Neural cell (in vitro differentiated cells): Measurements from ENCODE around the gene OVOL1. TPM values are rescaled to one million over a fixed set of nuclear protein-coding genes. Genes with fewer than 3 reads are reported as not detected.

Experiments
- H2AFZ ChIP-seq: fragments of 200-600, 300-800 bp; sonication (generic), shearing (Covaris generic); 2 replicates; pipeline ENCODE4 v1.6.0; 2014; ENCODE audit warnings: low read depth, mild to moderate bottlenecking, antibody characterized with exemption, low read length, moderate library complexity
- H3F3A ChIP-seq: fragments of 200-600 bp; shearing (Covaris generic); 2 replicates; pipeline ENCODE4 v1.6.1; 2016; ENCODE audit warnings: mild to moderate bottlenecking, moderate library complexity, mixed read lengths, antibody characterized with exemption, low read length; ENCODE audit not compliant: insufficient read depth, poor library complexity, severe bottlenecking
- H3K27ac ChIP-seq: fragments of 200-600, 300-800 bp; sonication (generic), shearing (Covaris generic); 2 replicates; pipeline ENCODE4 v1.5.1; 2014; ENCODE audit warnings: mild to moderate bottlenecking, low read length, moderate library complexity
- H3K27me3 ChIP-seq: fragments of 300-800, 200-600 bp; sonication (generic), shearing (Covaris generic); 2 replicates; pipeline ENCODE4 v1.6.0; 2014; ENCODE audit warnings: mild to moderate bottlenecking, low read depth, low read length, moderate library complexity; ENCODE audit not compliant: insufficient read depth
- H3K36me3 ChIP-seq: fragments of 300-800, 200-600 bp; sonication (generic), shearing (Covaris generic); 2 replicates; pipeline ENCODE4 v1.5.1; 2014; ENCODE audit warnings: mild to moderate bottlenecking, antibody characterized with exemption, low read length, moderate library complexity; ENCODE audit not compliant: insufficient read depth
- H3K4me2 ChIP-seq: fragments of 300-800, 200-600 bp; sonication (generic), shearing (Covaris generic); 2 replicates; pipeline ENCODE4 v1.6.0; 2014; ENCODE audit warnings: mild to moderate bottlenecking, low read length
- H3K4me3 ChIP-seq: fragments of 300-800, 200-600 bp; sonication (generic), shearing (Covaris generic); 2 replicates; pipeline ENCODE4 v1.5.1; 2014; ENCODE audit warnings: mild to moderate bottlenecking, low read length, moderate library complexity
- H3K79me2 ChIP-seq: fragments of 200-600 bp; shearing (Covaris generic); replicated peaks from 2 replicates; pipeline ENCODE4 v1.6.0; 2014; ENCODE audit warnings: mild to moderate bottlenecking, low read length, moderate library complexity; ENCODE audit not compliant: insufficient read depth
- H3K9ac ChIP-seq: fragments of 300-800, 200-600 bp; sonication (generic), shearing (Covaris generic); 2 replicates; pipeline ENCODE4 v1.6.1; 2016; ENCODE audit warnings: mild to moderate bottlenecking, low read length, mixed read lengths
- H3K9me2 ChIP-seq: fragments of 200-600 bp; shearing (Covaris generic); 2 replicates; pipeline ENCODE4 v1.6.1; 2016; ENCODE audit warnings: mild to moderate bottlenecking, low read length, mixed read lengths; ENCODE audit not compliant: insufficient read depth
- H3K9me3 ChIP-seq: fragments of 200-600, 300-800 bp; sonication (generic), shearing (Covaris generic); 2 replicates; pipeline ENCODE4 v1.6.1; 2016; ENCODE audit warnings: mild to moderate bottlenecking, mixed run types, low read length, moderate library complexity, mixed read lengths
- H4K20me1 ChIP-seq: fragments of 200-600 bp; shearing (Covaris generic); 2 replicates; pipeline ENCODE4 v1.6.1; 2016; ENCODE audit warnings: mild to moderate bottlenecking, mixed run types; ENCODE audit not compliant: insufficient read depth
- CTCF ChIP-seq: fragments of 450-650 bp; IDR thresholded peaks from 2 replicates; pipeline ENCODE4 v1.5.1; 2014; ENCODE audit warnings: antibody characterized with exemption, mild to moderate bottlenecking, moderate library complexity; ENCODE audit not compliant: poor library complexity, severe bottlenecking
- EP300 ChIP-seq: fragments of 450-650 bp; conservative IDR thresholded peaks from 2 replicates; pipeline ENCODE4 v1.6.1; 2014; ENCODE audit warnings: antibody characterized with exemption, mild to moderate bottlenecking, moderate library complexity; ENCODE audit not compliant: poor library complexity, severe bottlenecking
- EZH2 ChIP-seq: fragments of 200-600, 300-800 bp; shearing (Covaris generic), sonication (generic); IDR thresholded peaks from 2 replicates; pipeline ENCODE4 v1.6.1; 2014; ENCODE audit warnings: antibody characterized with exemption, low read length, borderline replicate concordance, mild to moderate bottlenecking; ENCODE audit not compliant: insufficient read depth, poor library complexity, severe bottlenecking
- MXI1 ChIP-seq: fragments of 450-650 bp; conservative IDR thresholded peaks from 2 replicates; pipeline ENCODE4 v1.6.1; 2014; ENCODE audit warnings: antibody characterized with exemption, mild to moderate bottlenecking; ENCODE audit not compliant: poor library complexity, severe bottlenecking
- POLR2AphosphoS5 ChIP-seq: IDR thresholded peaks from 2 replicates; pipeline ENCODE4 v1.6.1; 2012
- RAD21 ChIP-seq: fragments of 450-650 bp; conservative IDR thresholded peaks from 2 replicates; pipeline ENCODE4 v1.6.1; 2014; ENCODE audit warnings: antibody characterized with exemption, mild to moderate bottlenecking, moderate library complexity
- REST ChIP-seq: IDR thresholded peaks from 2 replicates; pipeline ENCODE4 v1.6.1; 2012; ENCODE audit warnings: borderline replicate concordance
- SMC3 ChIP-seq: fragments of 450-650 bp; conservative IDR thresholded peaks from 2 replicates; pipeline ENCODE4 v1.6.1; 2014; ENCODE audit warnings: antibody characterized with exemption, mild to moderate bottlenecking, moderate library complexity; ENCODE audit not compliant: poor library complexity
- TAF1 ChIP-seq: IDR thresholded peaks from 2 replicates; pipeline ENCODE4 v1.6.1; 2012; ENCODE audit warnings: low read depth
- polyA plus RNA-seq: library from polyadenylated mRNA; depleted of rRNA; stranded (reverse); fragments of >200 nt; gene quantifications from 2 replicates; pipeline ENCODE4 v1.2.3, GENCODE V29; 2014

Gene OVOL1
- polyA plus RNA-seq, 1 donor from 2014 or later: not detected

DNA sequence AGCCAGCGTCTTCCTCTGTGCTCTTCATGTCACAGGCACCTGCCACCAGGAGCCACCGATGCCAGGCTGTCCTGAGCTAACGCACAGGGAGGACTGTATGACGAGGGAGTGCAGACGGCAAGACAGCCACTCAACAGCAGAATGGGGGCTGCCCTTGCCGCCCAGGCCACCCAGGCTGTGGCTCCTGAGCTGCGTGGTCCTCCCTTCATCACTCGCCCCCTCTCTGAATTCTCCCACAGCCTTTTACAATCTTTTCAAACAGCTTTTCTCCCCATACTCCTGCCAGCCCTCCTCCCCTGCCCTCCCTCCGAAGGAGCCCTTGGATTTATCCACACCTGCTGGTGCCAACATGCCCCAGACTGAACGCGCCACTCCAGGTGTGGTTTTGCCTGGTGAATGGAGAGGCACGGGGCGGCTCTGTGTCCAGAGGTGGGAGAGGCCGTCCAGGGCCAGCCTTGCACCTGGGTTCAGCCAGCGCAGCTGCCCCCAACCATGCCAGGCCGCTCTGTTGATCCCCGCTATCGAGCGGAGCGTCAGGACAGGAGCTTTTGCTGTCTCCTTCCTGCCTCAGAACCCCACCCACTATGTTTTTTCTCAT is 22.0 kb downstream of the OVOL1 start:
- Histone ChIP-seq H3K4me2 (no peak overlapping the region), H3F3A (no peaks in the 10 kb centered on the region), H3K9ac (no peak overlapping the region), H4K20me1 (no peaks in the 10 kb centered on the region), H3K4me3 (no peak overlapping the region), H3K9me2 (no peaks in the 10 kb centered on the region), H3K27me3 (no peaks in the 10 kb centered on the region), H3K79me2 (no peaks in the 10 kb centered on the region), H2AFZ (no peak overlapping the region), H3K36me3 (no peaks in the 10 kb centered on the region), H3K27ac (no peak overlapping the region), H3K9me3 (no peaks in the 10 kb centered on the region)
- TF ChIP-seq EZH2 (no peak), POLR2AphosphoS5 (no peak), REST (no peak), CTCF (no peak), MXI1 (no peak), RAD21 (no peak), SMC3 (no peak), TAF1 (no peak)

DNA sequence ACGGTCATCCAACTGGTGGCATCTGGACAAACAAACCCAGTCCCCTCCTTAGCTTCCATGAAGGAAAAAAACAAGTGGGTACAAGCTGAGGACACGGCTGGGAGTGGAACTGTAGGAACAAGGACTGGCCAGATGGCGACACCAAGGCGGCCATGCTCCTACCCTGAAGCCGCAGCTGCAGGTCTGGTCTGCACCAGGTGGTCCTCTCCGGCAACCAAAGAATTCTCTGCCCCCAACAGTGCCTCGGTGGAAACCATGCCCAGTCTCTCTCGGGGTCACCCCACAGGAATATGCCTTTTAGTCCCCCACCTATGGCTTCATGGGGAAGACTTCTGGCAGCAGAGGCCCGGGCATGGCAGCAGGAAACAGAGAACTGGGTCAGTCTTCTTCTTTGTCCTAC is 22.6 kb downstream of the OVOL1 start:
- Histone ChIP-seq H3K36me3 (no peaks in the 10 kb centered on the region), H3K79me2 (no peaks in the 10 kb centered on the region), H4K20me1 (no peaks in the 10 kb centered on the region), H3K4me3 (no peak overlapping the region), H3F3A (no peaks in the 10 kb centered on the region), H3K27me3 (no peaks in the 10 kb centered on the region), H3K9me3 (no peaks in the 10 kb centered on the region), H3K9ac (no peak overlapping the region), H3K27ac (no peak overlapping the region), H3K4me2 (no peak overlapping the region), H3K9me2 (no peaks in the 10 kb centered on the region), H2AFZ (no peak overlapping the region)
- TF ChIP-seq RAD21 (no peak), EP300 (no peak), REST (no peak), TAF1 (no peak), MXI1 (no peak), CTCF (no peak), EZH2 (no peak), POLR2AphosphoS5 (no peak), SMC3 (no peak)
